A549 (cell line): ENCODE data around the gene MAPRE2.

Experiments used
- EP300 ChIP-seq, 2 experiments: fragments of >200 bp; sonication (Bioruptor Twin); formaldehyde crosslinking; IDR thresholded peaks; 2 replicates in 1 of 2; 3 replicates in 1 of 2; pipeline ENCODE4 v1.6.1; 2016 to 2017
- POLR2A ChIP-seq: IDR thresholded peaks from 2 replicates; pipeline ENCODE4 v1.6.1; 2012; ENCODE audit warnings: mild to moderate bottlenecking, low read length
- RFX5 ChIP-seq: fragments of 450-650 bp; IDR thresholded peaks from 2 replicates; pipeline ENCODE4 v1.7.1; 2014; ENCODE audit warnings: antibody characterized with exemption, mild to moderate bottlenecking, moderate library complexity
- TF ChIP-seq, protein P1 (sequence below): fragments of >200 bp; sonication (Bioruptor Twin); formaldehyde crosslinking; IDR thresholded peaks from 3 replicates; pipeline ENCODE4 v1.5.1; 2016

DNA sequence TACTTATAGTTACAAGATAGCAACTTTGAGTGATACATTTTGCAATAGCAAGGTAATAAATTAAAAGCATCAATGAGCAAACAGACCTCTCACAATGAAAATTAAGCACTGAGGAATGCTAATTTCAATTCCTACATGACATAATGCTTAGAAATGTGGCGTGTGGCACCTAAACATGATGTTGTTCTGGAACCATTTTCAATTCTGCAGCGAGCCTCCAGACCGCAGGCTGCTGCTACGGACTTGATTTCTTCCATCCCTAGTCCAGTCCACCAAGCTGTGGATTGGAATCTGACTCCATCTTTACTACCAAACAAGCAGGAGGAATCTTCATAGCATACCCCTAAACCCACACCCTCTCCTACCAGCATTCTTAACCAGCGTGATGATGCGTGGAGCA is 140.9 kb downstream of the MAPRE2 start:
- TF ChIP-seq POLR2A (no peak), EP300 (IDR thresholded peaks at IDR 0.05) (no peak), RFX5 (no peak)
- TF ChIP-seq, protein P1, sequence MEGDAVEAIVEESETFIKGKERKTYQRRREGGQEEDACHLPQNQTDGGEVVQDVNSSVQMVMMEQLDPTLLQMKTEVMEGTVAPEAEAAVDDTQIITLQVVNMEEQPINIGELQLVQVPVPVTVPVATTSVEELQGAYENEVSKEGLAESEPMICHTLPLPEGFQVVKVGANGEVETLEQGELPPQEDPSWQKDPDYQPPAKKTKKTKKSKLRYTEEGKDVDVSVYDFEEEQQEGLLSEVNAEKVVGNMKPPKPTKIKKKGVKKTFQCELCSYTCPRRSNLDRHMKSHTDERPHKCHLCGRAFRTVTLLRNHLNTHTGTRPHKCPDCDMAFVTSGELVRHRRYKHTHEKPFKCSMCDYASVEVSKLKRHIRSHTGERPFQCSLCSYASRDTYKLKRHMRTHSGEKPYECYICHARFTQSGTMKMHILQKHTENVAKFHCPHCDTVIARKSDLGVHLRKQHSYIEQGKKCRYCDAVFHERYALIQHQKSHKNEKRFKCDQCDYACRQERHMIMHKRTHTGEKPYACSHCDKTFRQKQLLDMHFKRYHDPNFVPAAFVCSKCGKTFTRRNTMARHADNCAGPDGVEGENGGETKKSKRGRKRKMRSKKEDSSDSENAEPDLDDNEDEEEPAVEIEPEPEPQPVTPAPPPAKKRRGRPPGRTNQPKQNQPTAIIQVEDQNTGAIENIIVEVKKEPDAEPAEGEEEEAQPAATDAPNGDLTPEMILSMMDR = no peak
